ENCODE results near the gene AXDND1.

The AXDND1 gene

DNA sequence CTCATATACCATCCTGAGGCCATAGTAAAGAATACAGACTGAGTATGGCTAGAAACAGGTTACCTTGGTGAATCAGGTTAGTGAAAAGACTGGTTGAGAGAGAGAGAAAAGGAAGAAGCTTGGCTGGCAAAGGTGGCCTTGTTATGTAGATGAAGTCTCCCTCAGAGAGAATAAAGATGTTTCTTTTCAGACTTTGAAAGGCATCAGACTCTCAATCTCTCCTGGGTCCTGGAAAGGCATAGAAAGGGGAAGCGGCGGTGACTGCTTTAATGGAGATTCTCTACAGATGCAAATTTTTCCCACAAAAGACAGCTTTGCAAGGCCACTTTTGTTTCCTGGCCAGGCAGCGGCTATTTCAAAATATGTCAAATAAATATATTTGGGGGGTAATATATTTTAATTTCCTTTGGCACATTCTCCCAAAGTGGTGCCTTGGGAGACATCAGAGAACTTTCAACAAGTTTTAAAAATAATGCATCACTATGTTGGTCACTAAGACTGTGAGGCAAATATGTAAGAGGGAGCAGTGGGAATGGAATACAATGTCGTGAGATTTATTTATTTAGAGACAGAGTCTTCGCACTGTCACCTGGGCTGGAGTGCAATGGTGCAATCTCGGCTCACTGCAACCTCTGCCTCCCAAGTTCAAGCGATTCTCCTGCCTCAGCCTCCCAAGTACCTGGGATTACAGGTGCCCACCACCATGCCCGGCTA, 163.9 kb downstream of the AXDND1 start:
- Histone ChIP-seq H3K27ac (ENCODE audit: low read depth, low read length, severe bottlenecking) (no peak overlapping the region), H3K4me1 (ENCODE audit: control insufficient read depth, insufficient read depth, low read length, poor library complexity, severe bottlenecking) (no peaks in the 10 kb centered on the region), H3K36me3 (ENCODE audit: control insufficient read depth, insufficient read depth, low read length) (no peaks in the 10 kb centered on the region), H3K9me3 (ENCODE audit: control insufficient read depth, low read length) (no peaks in the 10 kb centered on the region), H3K4me3 (ENCODE audit: extremely low read depth, insufficient read depth, low read length, poor library complexity, severe bottlenecking) (no peak overlapping the region)
- WGBS, 2 experiments (ENCODE audit: insufficient coverage in 2 of 2), result 66 to 76% methylated on average over 6 to 7 of the region's 8 CpGs

- Histone ChIP-seq H3K27ac (ENCODE audit: low read depth, low read length, severe bottlenecking) (no peak overlapping the region), H3K36me3 (ENCODE audit: control insufficient read depth, insufficient read depth, low read length) (no peaks in the 10 kb centered on the region), H3K9me3 (ENCODE audit: control insufficient read depth, low read length) (no peaks in the 10 kb centered on the region), H3K4me1 (ENCODE audit: control insufficient read depth, insufficient read depth, low read length, poor library complexity, severe bottlenecking) (no peaks in the 10 kb centered on the region), H3K4me3 (ENCODE audit: extremely low read depth, insufficient read depth, low read length, poor library complexity, severe bottlenecking) (no peak overlapping the region)
- 50 to 88% methylated on average over 1 of the region's 1 CpG for WGBS, 2 experiments (ENCODE audit: insufficient coverage in 2 of 2)
Measured at GRCh38 chr1:179530352-179530751, 164.6 kb downstream of the AXDND1 start.

DNA sequence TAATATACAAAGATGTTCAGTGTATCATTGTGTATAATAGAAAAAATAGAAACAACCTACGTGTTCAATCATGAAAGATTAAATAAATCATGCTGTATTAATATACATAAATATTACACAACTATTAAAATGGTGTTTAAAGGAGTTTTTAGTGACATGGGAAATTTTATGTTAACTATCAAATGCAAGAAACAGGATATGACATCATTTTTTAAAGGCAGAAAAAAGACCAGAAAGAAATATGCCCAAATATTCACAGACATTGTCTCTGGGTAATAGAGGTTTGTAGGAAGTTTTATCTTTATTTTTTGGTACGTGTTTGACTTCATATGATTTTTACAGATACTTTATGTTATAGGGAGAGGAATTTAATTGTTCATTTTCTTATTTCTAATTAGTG, 176.0 kb downstream of the AXDND1 start:
- Histone ChIP-seq H3K4me3 (ENCODE audit: extremely low read depth, insufficient read depth, low read length, poor library complexity, severe bottlenecking) (no peak overlapping the region), H3K4me1 (ENCODE audit: control insufficient read depth, insufficient read depth, low read length, poor library complexity, severe bottlenecking) (no peaks in the 10 kb centered on the region), H3K27ac (ENCODE audit: low read depth, low read length, severe bottlenecking) (no peak overlapping the region), H3K36me3 (ENCODE audit: control insufficient read depth, insufficient read depth, low read length) (no peaks in the 10 kb centered on the region), H3K9me3 (ENCODE audit: control insufficient read depth, low read length) (no peaks in the 10 kb centered on the region)
- WGBS, 2 experiments (ENCODE audit: insufficient coverage in 2 of 2), result no CpG with 5 or more reads among the region's 2 CpGs

DNA sequence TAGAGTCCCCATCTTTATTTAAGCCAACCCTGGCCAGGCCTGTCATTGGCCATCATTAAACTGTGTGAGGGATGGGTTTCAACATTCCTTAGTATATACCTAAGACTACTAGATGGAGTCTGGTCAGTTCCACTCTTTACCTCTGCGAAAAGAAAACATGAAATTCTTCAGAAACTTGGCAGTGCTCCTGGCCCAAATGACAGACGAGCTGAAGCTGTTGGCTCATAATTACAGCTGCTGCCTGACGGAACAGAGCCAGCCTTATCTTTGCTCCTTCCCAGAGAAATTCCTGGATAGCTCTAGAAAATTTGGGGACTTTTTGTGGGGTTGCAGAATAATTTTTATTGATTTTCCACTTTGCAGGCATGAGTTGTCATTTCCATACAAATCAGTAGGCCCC, 179.6 kb downstream of the AXDND1 start:
- Histone ChIP-seq H3K36me3 (ENCODE audit: control insufficient read depth, insufficient read depth, low read length) (no peaks in the 10 kb centered on the region), H3K27ac (ENCODE audit: low read depth, low read length, severe bottlenecking) (no peak overlapping the region), H3K4me3 (ENCODE audit: extremely low read depth, insufficient read depth, low read length, poor library complexity, severe bottlenecking) (no peak overlapping the region), H3K9me3 (ENCODE audit: control insufficient read depth, low read length) (no peaks in the 10 kb centered on the region), H3K4me1 (ENCODE audit: control insufficient read depth, insufficient read depth, low read length, poor library complexity, severe bottlenecking) (no peaks in the 10 kb centered on the region)
- WGBS, 2 experiments (ENCODE audit: insufficient coverage in 2 of 2), result 63 to 84% methylated on average over 2 to 3 of the region's 3 CpGs

- no peaks in the 10 kb centered on the region for H3K36me3 ChIP-seq (ENCODE audit: control insufficient read depth, insufficient read depth, low read length)
- H3K4me3 ChIP-seq (ENCODE audit: extremely low read depth, insufficient read depth, low read length, poor library complexity, severe bottlenecking), result no peak overlapping the region
- no peak overlapping the region for H3K27ac ChIP-seq (ENCODE audit: low read depth, low read length, severe bottlenecking)
- peaks cover 8% of the 10 kb centered on the region for H3K4me1 ChIP-seq (ENCODE audit: control insufficient read depth, insufficient read depth, low read length, poor library complexity, severe bottlenecking)
- no peaks in the 10 kb centered on the region for H3K9me3 ChIP-seq (ENCODE audit: control insufficient read depth, low read length)
- 82 to 88% methylated on average over 2 of the region's 2 CpGs for WGBS, 2 experiments (ENCODE audit: insufficient coverage in 2 of 2)
Measured at GRCh38 chr1:179547021-179547535, 181.3 kb downstream of the AXDND1 start.

DNA sequence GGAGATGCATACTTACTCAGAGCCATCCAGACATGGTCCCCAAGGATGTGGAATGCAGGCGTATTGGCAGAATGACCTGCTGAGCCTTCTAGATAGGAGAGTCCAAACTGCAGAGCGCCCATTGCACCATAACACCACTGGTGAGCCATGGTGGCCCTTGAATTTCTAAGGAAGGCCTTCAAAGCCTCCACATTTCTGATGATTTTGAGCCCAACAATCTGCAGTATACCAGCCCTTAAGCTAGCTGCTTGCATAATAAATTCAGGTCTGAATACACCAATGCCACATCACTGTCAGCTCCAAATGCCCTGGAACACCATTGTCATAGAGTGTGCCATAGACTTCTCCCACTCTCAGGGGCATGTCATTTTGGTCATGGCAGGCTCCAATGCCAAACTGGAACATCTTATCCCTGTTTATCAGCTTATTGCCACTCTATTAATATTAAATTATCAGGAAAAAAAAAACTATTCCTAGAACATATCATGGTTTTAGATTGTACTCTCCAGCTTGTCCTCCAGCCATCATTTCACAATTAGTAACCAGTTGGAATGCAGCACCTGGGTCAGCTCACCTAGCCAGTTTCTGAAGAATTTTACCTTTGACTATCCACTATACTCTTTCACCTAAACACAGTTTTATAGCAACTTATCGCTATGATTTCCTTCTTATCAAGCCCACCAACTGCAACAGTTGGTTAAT, 183.0 kb downstream of the AXDND1 start:
- no peak overlapping the region for H3K27ac ChIP-seq (ENCODE audit: low read depth, low read length, severe bottlenecking)
- H3K4me3 ChIP-seq (ENCODE audit: extremely low read depth, insufficient read depth, low read length, poor library complexity, severe bottlenecking), result no peak overlapping the region
- H3K36me3 ChIP-seq (ENCODE audit: control insufficient read depth, insufficient read depth, low read length), result no peaks in the 10 kb centered on the region
- peaks cover 8% of the 10 kb centered on the region for H3K4me1 ChIP-seq (ENCODE audit: control insufficient read depth, insufficient read depth, low read length, poor library complexity, severe bottlenecking)
- WGBS, 2 experiments (ENCODE audit: insufficient coverage in 2 of 2), result 50 to 90% methylated on average over 1 to 2 of the region's 3 CpGs
- H3K9me3 ChIP-seq (ENCODE audit: control insufficient read depth, low read length), result no peaks in the 10 kb centered on the region

- WGBS, 2 experiments (ENCODE audit: insufficient coverage in 2 of 2), result 100% methylated on average over 1 of the region's 2 CpGs; no CpG with 5 or more reads in 1 of the 2 experiments
- no peaks in the 10 kb centered on the region for H3K9me3 ChIP-seq (ENCODE audit: control insufficient read depth, low read length)
- no peaks in the 10 kb centered on the region for H3K36me3 ChIP-seq (ENCODE audit: control insufficient read depth, insufficient read depth, low read length)
- no peak overlapping the region for H3K27ac ChIP-seq (ENCODE audit: low read depth, low read length, severe bottlenecking)
- no peak overlapping the region for H3K4me3 ChIP-seq (ENCODE audit: extremely low read depth, insufficient read depth, low read length, poor library complexity, severe bottlenecking)
- peaks cover 8% of the 10 kb centered on the region for H3K4me1 ChIP-seq (ENCODE audit: control insufficient read depth, insufficient read depth, low read length, poor library complexity, severe bottlenecking)
Measured at GRCh38 chr1:179549368-179549700, 183.6 kb downstream of the AXDND1 start.

DNA sequence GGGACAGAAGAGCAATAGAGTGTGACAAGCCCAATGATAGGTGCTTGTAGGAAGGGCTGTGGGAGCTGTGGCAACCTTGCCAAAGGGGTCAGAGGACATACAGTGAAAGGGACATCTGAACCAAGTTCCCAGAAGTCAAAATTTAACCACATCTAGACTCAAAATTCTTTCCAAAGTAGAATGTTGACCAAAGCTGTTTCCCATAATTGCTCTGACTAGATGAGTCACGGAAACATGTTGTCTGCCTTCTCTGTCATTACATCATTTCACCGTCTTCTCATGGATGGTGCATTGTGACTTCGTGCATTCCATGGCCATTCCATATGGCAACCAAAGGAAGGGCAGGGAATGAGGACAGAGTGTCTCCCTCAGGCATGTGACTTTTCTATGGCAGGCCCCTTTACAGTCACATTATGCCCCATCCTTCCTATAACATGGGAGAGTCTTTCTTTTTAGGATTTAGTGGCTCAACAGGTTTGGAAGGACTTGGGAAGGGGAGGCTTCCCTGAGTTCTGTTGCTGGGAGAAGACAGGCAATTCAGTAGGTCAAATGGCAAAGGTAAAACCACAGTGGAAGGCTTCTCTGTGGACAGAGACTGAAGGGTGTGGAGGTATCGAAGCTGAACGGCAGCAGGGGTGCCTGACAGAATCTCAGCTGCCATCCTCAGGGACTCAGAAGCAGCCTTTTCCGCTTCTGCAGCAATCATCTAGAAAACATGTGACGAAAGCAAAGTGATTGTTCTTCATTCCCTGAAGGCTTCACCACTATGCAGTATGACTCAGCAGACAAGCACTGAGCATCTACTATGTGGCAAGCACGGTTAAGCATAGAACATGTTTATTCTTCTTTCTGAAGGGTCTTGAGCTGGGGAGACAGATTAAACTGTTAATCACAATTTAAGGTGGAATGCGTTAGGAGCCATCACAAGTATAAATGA, 185.2 kb downstream of the AXDND1 start:
- Histone ChIP-seq H3K27ac (ENCODE audit: low read depth, low read length, severe bottlenecking) (peak overlapping the region; percentile 71), H3K4me3 (ENCODE audit: extremely low read depth, insufficient read depth, low read length, poor library complexity, severe bottlenecking) (no peak overlapping the region), H3K4me1 (ENCODE audit: control insufficient read depth, insufficient read depth, low read length, poor library complexity, severe bottlenecking) (peaks cover 8% of the 10 kb centered on the region), H3K9me3 (ENCODE audit: control insufficient read depth, low read length) (no peaks in the 10 kb centered on the region), H3K36me3 (ENCODE audit: control insufficient read depth, insufficient read depth, low read length) (no peaks in the 10 kb centered on the region)
- 62 to 73% methylated on average over 7 to 8 of the region's 9 CpGs for WGBS, 2 experiments (ENCODE audit: insufficient coverage in 2 of 2)

DNA sequence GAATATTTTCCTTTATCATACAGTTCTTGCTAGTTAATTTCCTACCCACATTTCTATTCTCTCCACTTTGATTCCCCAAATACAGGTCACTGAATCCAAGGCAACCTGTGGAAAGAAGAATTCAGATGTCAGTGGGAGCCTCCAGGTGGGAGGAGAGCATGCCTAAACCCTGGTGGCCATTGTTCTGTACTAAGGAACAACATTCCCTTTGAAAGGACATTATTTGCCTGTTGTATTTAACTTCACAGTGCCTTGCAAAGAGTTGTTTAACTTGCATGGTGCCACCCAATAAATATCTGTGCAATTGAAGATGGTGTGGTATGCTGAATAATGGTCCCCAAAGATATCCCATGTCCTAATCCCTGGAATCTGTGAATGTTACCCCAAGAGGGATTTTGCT, 188.7 kb downstream of the AXDND1 start:
- H3K4me3 ChIP-seq (ENCODE audit: extremely low read depth, insufficient read depth, low read length, poor library complexity, severe bottlenecking), result no peak overlapping the region
- H3K36me3 ChIP-seq (ENCODE audit: control insufficient read depth, insufficient read depth, low read length), result no peaks in the 10 kb centered on the region
- H3K27ac ChIP-seq (ENCODE audit: low read depth, low read length, severe bottlenecking), result no peak overlapping the region
- no peaks in the 10 kb centered on the region for H3K9me3 ChIP-seq (ENCODE audit: control insufficient read depth, low read length)
- peaks cover 8% of the 10 kb centered on the region for H3K4me1 ChIP-seq (ENCODE audit: control insufficient read depth, insufficient read depth, low read length, poor library complexity, severe bottlenecking)

DNA sequence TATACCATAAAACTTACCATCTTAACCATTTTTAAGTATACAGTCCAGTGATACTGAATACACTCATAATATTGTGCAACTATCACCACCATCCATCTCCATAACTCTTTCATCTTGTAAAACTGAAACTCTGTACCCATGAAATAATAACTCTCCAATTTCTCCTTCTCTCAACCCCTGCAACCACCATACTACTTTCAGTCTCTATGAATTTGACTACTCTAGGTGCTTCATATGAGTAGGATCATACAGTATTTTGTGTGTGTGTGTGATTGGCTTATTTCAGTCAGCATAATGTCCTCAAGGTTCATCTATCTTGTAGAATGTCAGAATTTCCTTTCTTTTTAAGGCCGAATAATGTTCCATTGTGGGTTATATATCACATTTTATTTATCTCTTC, 192.3 kb downstream of the AXDND1 start:
- no peak overlapping the region for H3K27ac ChIP-seq (ENCODE audit: low read depth, low read length, severe bottlenecking)
- H3K4me1 ChIP-seq (ENCODE audit: control insufficient read depth, insufficient read depth, low read length, poor library complexity, severe bottlenecking), result no peaks in the 10 kb centered on the region

More for the DNA sequence above, 192.3 kb downstream of the AXDND1 start:
- H3K9me3 ChIP-seq (ENCODE audit: control insufficient read depth, low read length), result no peaks in the 10 kb centered on the region
- no peaks in the 10 kb centered on the region for H3K36me3 ChIP-seq (ENCODE audit: control insufficient read depth, insufficient read depth, low read length)
- H3K4me3 ChIP-seq (ENCODE audit: extremely low read depth, insufficient read depth, low read length, poor library complexity, severe bottlenecking), result no peak overlapping the region
- WGBS, 2 experiments (ENCODE audit: insufficient coverage in 2 of 2), result no CpG with 5 or more reads among the region's 1 CpG

Data from mesodermal cell (in vitro differentiated cells).